AG04450 (cell line): ENCODE results near the gene NOL8. TPM values are rescaled to one million over a fixed set of nuclear protein-coding genes. Genes with fewer than 3 reads are reported as not detected.

Experiments used
- CTCF ChIA-PET: fragments of 300-600, 350-600 bp; formaldehyde crosslinking; extraction: SDS; loops from one replicate; lab custom pipeline; 2022; ENCODE audit warnings: antibody characterized with exemption, inconsistent platforms; lab: Charles Lee
- POLR2A ChIA-PET: fragments of 350-600 bp; formaldehyde crosslinking; extraction: SDS; loops from one replicate; lab custom pipeline; 2021; ENCODE audit warnings: antibody characterized with exemption, inconsistent platforms; lab: Yijun Ruan, JAX
- DNase-seq: peaks from one replicate; pipeline ENCODE4 v3.0.0-alpha.2; 2011; ENCODE audit warnings: low read depth, low spot score
- H3K27ac ChIP-seq: one replicate; pipeline ENCODE4 v1.5.1; 2012; ENCODE audit warnings: low read depth, low read length, control low read depth
- H3K27me3 ChIP-seq: one replicate; pipeline ENCODE4 v1.6.0; 2012; ENCODE audit warnings: low read length; ENCODE audit not compliant: control insufficient read depth, insufficient read depth
- H3K4me3 ChIP-seq: 2 replicates; pipeline ENCODE4 v1.5.1; 2011; ENCODE audit warnings: mild to moderate bottlenecking, low read depth, low read length, control low read depth
- H3K9me3 ChIP-seq: 2 replicates; pipeline ENCODE4 v1.5.1; 2012; ENCODE audit warnings: low read length; ENCODE audit not compliant: control insufficient read depth, insufficient read depth
- polyA plus RNA-seq: library from polyadenylated mRNA; depleted of rRNA; stranded (reverse); fragments of >200 nt; gene quantifications from 2 replicates; pipeline ENCODE4 v1.2.3, GENCODE V29; 2011
- TF ChIP-seq, protein P1 (sequence below): IDR thresholded peaks from 2 replicates; pipeline ENCODE4 v1.5.1; 2011; ENCODE audit warnings: low read depth, low read length, control low read depth, inconsistent platforms

Gene NOL8
- polyA plus RNA-seq, 1 experiment = 27.9 TPM

- H3K9me3 ChIP-seq = no peaks in the 10 kb centered on the region
- no peak overlapping the region for H3K27ac ChIP-seq
- TF ChIP-seq, protein P1, sequence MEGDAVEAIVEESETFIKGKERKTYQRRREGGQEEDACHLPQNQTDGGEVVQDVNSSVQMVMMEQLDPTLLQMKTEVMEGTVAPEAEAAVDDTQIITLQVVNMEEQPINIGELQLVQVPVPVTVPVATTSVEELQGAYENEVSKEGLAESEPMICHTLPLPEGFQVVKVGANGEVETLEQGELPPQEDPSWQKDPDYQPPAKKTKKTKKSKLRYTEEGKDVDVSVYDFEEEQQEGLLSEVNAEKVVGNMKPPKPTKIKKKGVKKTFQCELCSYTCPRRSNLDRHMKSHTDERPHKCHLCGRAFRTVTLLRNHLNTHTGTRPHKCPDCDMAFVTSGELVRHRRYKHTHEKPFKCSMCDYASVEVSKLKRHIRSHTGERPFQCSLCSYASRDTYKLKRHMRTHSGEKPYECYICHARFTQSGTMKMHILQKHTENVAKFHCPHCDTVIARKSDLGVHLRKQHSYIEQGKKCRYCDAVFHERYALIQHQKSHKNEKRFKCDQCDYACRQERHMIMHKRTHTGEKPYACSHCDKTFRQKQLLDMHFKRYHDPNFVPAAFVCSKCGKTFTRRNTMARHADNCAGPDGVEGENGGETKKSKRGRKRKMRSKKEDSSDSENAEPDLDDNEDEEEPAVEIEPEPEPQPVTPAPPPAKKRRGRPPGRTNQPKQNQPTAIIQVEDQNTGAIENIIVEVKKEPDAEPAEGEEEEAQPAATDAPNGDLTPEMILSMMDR = no peak
- CTCF ChIA-PET = interaction anchor here (0.8 to 9.4 kb wide), 2 partner anchors 13 to 127 kb away, joined by 3 to 52 read pairs; no protein-coding TSS in a partner anchor
- no peak for DNase-seq
- H3K27me3 ChIP-seq = no peaks in the 10 kb centered on the region
- POLR2A ChIA-PET = interaction anchor here (0.6 kb wide), 1 partner anchor 57 kb away, joined by 6 read pairs; no protein-coding TSS in a partner anchor
- H3K4me3 ChIP-seq = no peak overlapping the region
Observed at GRCh38 chr9:92266486-92266885, 58.7 kb downstream of the NOL8 start.

GRCh38 chr9:92265154-92265553 is 60.0 kb downstream of the NOL8 start:
- ChIA-PET CTCF (interaction anchor here (9.4 kb wide), 1 partner anchor 126 kb away, joined by 52 read pairs; no protein-coding TSS in a partner anchor), POLR2A (no interaction called here)
- TF ChIP-seq, protein P1 = no peak
- Histone ChIP-seq H3K9me3 (no peaks in the 10 kb centered on the region), H3K27me3 (no peaks in the 10 kb centered on the region), H3K27ac (no peak overlapping the region), H3K4me3 (no peak overlapping the region)
- no peak for DNase-seq

GRCh38 chr9:92263131-92263530 is 62.0 kb downstream of the NOL8 start:
- H3K4me3 ChIP-seq = no peak overlapping the region
- ChIA-PET CTCF (interaction anchor here (9.4 kb wide), 1 partner anchor 124 kb away, joined by 52 read pairs; no protein-coding TSS in a partner anchor), POLR2A (no interaction called here)
- no peak overlapping the region for H3K27ac ChIP-seq
- TF ChIP-seq, protein P1 = no peak
- H3K9me3 ChIP-seq = no peaks in the 10 kb centered on the region
- no peak for DNase-seq
- no peaks in the 10 kb centered on the region for H3K27me3 ChIP-seq

- CTCF ChIA-PET = interaction anchor here (1.3 kb wide), 1 partner anchor 117 kb away, joined by 5 read pairs; no protein-coding TSS in a partner anchor
- DNase-seq = no peak
Observed at GRCh38 chr9:92257327-92257726, 67.8 kb downstream of the NOL8 start.

More at GRCh38 chr9:92257327-92257726, 67.8 kb downstream of the NOL8 start:
- POLR2A ChIA-PET = no interaction called here
- Histone ChIP-seq H3K27me3 (no peaks in the 10 kb centered on the region), H3K9me3 (no peaks in the 10 kb centered on the region), H3K4me3 (no peak overlapping the region), H3K27ac (no peak overlapping the region)
- TF ChIP-seq, protein P1 = no peak
